IMR-90 (cell line): ENCODE data around the gene ZBTB1. TPM values are rescaled to one million over a fixed set of nuclear protein-coding genes. Genes with fewer than 3 reads are reported as not detected.

ENCODE experiments used
- ATAC-seq: fragments of 200-7000 bp; cut with Tn5 transposase; 2 replicates; pipeline ENCODE4 v1.9.1; 2020; ENCODE audit warnings: low read depth, mild to moderate bottlenecking, moderate library complexity
- BruUV-seq: library from RNA; stranded (reverse); fragments of 400-500 nt; replicated peaks from 2 replicates; lab custom pipeline; 2021; lab: Mats Ljungman, UMichigan
- CTCF ChIA-PET: fragments of 300-600 bp; formaldehyde crosslinking; extraction: SDS; loops from one replicate; lab custom pipeline; 2021; ENCODE audit warnings: antibody characterized with exemption; lab: Yijun Ruan, JAX
- POLR2A ChIA-PET: fragments of 300-600 bp; sonication (Branson Sonifier 250); formaldehyde crosslinking; loops from one replicate; lab custom pipeline; 2022; ENCODE audit warnings: antibody characterized with exemption; ENCODE audit not compliant: unreplicated experiment; lab: Charles Lee
- DNase-seq: peaks from one replicate; pipeline ENCODE4 v3.0.0; 2013
- H2AFZ ChIP-seq: replicated peaks from 2 replicates; pipeline ENCODE3; 2013; ENCODE audit warnings: low read length, mild to moderate bottlenecking; ENCODE audit not compliant: poor library complexity
- H2AK5ac ChIP-seq: 2 replicates; pipeline ENCODE4 v1.6.1; 2013; ENCODE audit warnings: low read depth, low read length, inconsistent platforms
- H2AK9ac ChIP-seq: replicated peaks from 2 replicates; pipeline ENCODE3; 2013; ENCODE audit warnings: mild to moderate bottlenecking, low read depth, low read length, moderate library complexity; ENCODE audit not compliant: poor library complexity
- H2BK120ac ChIP-seq: 2 replicates; pipeline ENCODE4 v1.6.1; 2013; ENCODE audit warnings: low read depth, low read length, inconsistent platforms
- H2BK15ac ChIP-seq: 3 replicates; pipeline ENCODE4 v1.6.1; 2013; ENCODE audit warnings: low read depth, low read length, inconsistent platforms
- H2BK20ac ChIP-seq: 2 replicates; pipeline ENCODE4 v1.6.1; 2013; ENCODE audit warnings: low read depth, mild to moderate bottlenecking, inconsistent platforms, low read length, moderate library complexity
- H2BK5ac ChIP-seq: 2 replicates; pipeline ENCODE4 v1.6.1; 2013; ENCODE audit warnings: mild to moderate bottlenecking, low read depth, low read length, inconsistent platforms; ENCODE audit not compliant: poor library complexity, severe bottlenecking
- H3K14ac ChIP-seq: replicated peaks from 2 replicates; pipeline ENCODE4 v1.6.1; 2013; ENCODE audit warnings: low read depth, low read length, inconsistent platforms
- H3K18ac ChIP-seq: 2 replicates; pipeline ENCODE4 v1.6.1; 2013; ENCODE audit warnings: low read depth, low read length, control low read depth
- H3K23ac ChIP-seq: 2 replicates; pipeline ENCODE4 v1.6.1; 2013; ENCODE audit warnings: low read depth, low read length, inconsistent platforms
- H3K27ac ChIP-seq: 2 replicates; pipeline ENCODE4 v1.5.1; 2013; ENCODE audit warnings: mild to moderate bottlenecking, control low read depth, low read length; ENCODE audit not compliant: insufficient read depth
- H3K27me3 ChIP-seq: 2 replicates; pipeline ENCODE4 v1.6.1; 2013; ENCODE audit warnings: low read length; ENCODE audit not compliant: control insufficient read depth, insufficient read depth
- H3K36me3 ChIP-seq: 2 replicates; pipeline ENCODE4 v1.6.1; 2013; ENCODE audit warnings: low read length, mixed read lengths; ENCODE audit not compliant: control insufficient read depth, insufficient read depth
- H3K4ac ChIP-seq: 2 replicates; pipeline ENCODE4 v1.6.1; 2013; ENCODE audit warnings: low read depth, low read length, inconsistent platforms
- H3K4me1 ChIP-seq: 2 replicates; pipeline ENCODE4 v1.6.1; 2013; ENCODE audit warnings: low read length, mixed read lengths; ENCODE audit not compliant: control insufficient read depth, insufficient read depth
- H3K4me2 ChIP-seq: 2 replicates; pipeline ENCODE4 v1.6.1; 2013; ENCODE audit warnings: low read depth, mild to moderate bottlenecking, control low read depth, low read length, moderate library complexity
- H3K4me3 ChIP-seq: 2 replicates; pipeline ENCODE4 v1.5.1; 2013; ENCODE audit warnings: low read depth, mild to moderate bottlenecking, control low read depth, low read length, moderate library complexity; ENCODE audit not compliant: insufficient read depth
- H3K56ac ChIP-seq: 2 replicates; pipeline ENCODE4 v1.6.1; 2013; ENCODE audit warnings: low read length, inconsistent platforms; ENCODE audit not compliant: insufficient read depth; ENCODE audit errors: extremely low read depth
- H3K79me1 ChIP-seq, 2 experiments: 2 replicates each; pipeline ENCODE4 v1.6.1; 2013; ENCODE audit warnings: low read length in 2 of 2, inconsistent platforms in 1 of 2, low read depth in 1 of 2
- H3K9ac ChIP-seq: 2 replicates; pipeline ENCODE4 v1.6.1; 2013; ENCODE audit warnings: low read depth, low read length, control low read depth
- H3K9me1 ChIP-seq: 2 replicates; pipeline ENCODE4 v1.6.1; 2013; ENCODE audit warnings: low read length, inconsistent platforms; ENCODE audit not compliant: insufficient read depth
- H3K9me3 ChIP-seq: 2 replicates; pipeline ENCODE4 v1.6.1; 2013; ENCODE audit warnings: low read length; ENCODE audit not compliant: control insufficient read depth, insufficient read depth
- H4K20me1 ChIP-seq: 2 replicates; pipeline ENCODE4 v1.6.1; 2013; ENCODE audit warnings: low read length, inconsistent platforms; ENCODE audit not compliant: insufficient read depth
- H4K5ac ChIP-seq: 2 replicates; pipeline ENCODE4 v1.6.1; 2013; ENCODE audit warnings: mild to moderate bottlenecking, low read depth, low read length, control low read depth
- H4K8ac ChIP-seq, 2 experiments: 2 replicates each; pipeline ENCODE4 v1.6.1; 2013; ENCODE audit warnings: low read depth in 2 of 2, low read length in 2 of 2, control low read depth in 1 of 2, inconsistent platforms in 1 of 2
- H4K91ac ChIP-seq: 2 replicates; pipeline ENCODE4 v1.6.1; 2013; ENCODE audit warnings: low read depth, low read length, inconsistent platforms; ENCODE audit not compliant: insufficient read depth
- FOS ChIP-seq: fragments of 150-350 bp; IDR thresholded peaks from 2 replicates; pipeline ENCODE4 v1.6.1; 2016; ENCODE audit warnings: low read depth, low read length
- MAZ ChIP-seq: IDR thresholded peaks from 2 replicates; pipeline ENCODE4 v1.6.1; 2012; ENCODE audit warnings: low read depth, mild to moderate bottlenecking, low read length, improper control_type of control experiment, moderate library complexity, borderline replicate concordance
- MXI1 ChIP-seq: IDR thresholded peaks from 2 replicates; pipeline ENCODE4 v1.6.1; 2012; ENCODE audit warnings: low read depth, mild to moderate bottlenecking, low read length, moderate library complexity, borderline replicate concordance
- NFE2L2 ChIP-seq: fragments of 150-350 bp; IDR thresholded peaks from 2 replicates; pipeline ENCODE4 v1.6.1; 2016; ENCODE audit warnings: low read depth, mild to moderate bottlenecking, low read length
- RAD21 ChIP-seq: IDR thresholded peaks from 2 replicates; pipeline ENCODE4 v1.6.1; 2012; ENCODE audit warnings: low read length, improper control_type of control experiment
- RCOR1 ChIP-seq: IDR thresholded peaks from 2 replicates; pipeline ENCODE4 v1.6.1; 2012; ENCODE audit warnings: mild to moderate bottlenecking, low read length, improper control_type of control experiment; ENCODE audit not compliant: insufficient replicate concordance
- RFX5 ChIP-seq: IDR thresholded peaks from 2 replicates; pipeline ENCODE4 v1.8.0; 2012; ENCODE audit warnings: low read depth, mild to moderate bottlenecking, low read length, moderate library complexity
- WGBS, 2 experiments: methylation state at CpG; one replicate each; pipeline versions ENCODE4 v1.1.5 to v1.1.7; 2013; ENCODE audit warnings: missing lambda C conversion rate in 2 of 2; ENCODE audit not compliant: insufficient read length in 1 of 2; ENCODE audit errors: extremely low coverage in 2 of 2; 5-methylcytosine and 5-hydroxymethylcytosine counted together
- dilution Hi-C: fragments of 300-500 bp; cut with HindIII; formaldehyde crosslinking; loops from one replicate; pipeline ENCODE4 v1.14.3; 2018; ENCODE audit warnings: low sequenced_read_pairs; ENCODE audit not compliant: unreplicated experiment
- in situ Hi-C: fragments of 300-500 bp; cut with MboI; formaldehyde crosslinking; loops from 3 replicates; pipeline ENCODE4 v1.14.3; 2019; ENCODE audit warnings: low sequenced_read_pairs, inconsistent platforms, mixed read lengths
- intact Hi-C: fragments of 100-400 bp; cut with micrococcal nuclease; formaldehyde crosslinking; loops from 2 replicates; pipeline ENCODE4 v1.10.0; 2022
- polyA plus RNA-seq, 3 experiments: library from polyadenylated mRNA; depleted of rRNA; stranded (reverse); fragments of >200 nt; gene quantifications; 2 replicates each; pipeline ENCODE4 v1.2.3, GENCODE V29; 2012; ENCODE audit warnings: low replicate concordance in 1 of 3
- total RNA-seq: library from RNA; depleted of rRNA; stranded (reverse); fragments of >200 nt; gene quantifications from 2 replicates; pipeline ENCODE4 v1.2.3, GENCODE V29; 2012
- TF ChIP-seq, protein P1 (sequence below): fragments of 150-350 bp; IDR thresholded peaks from 2 replicates; pipeline ENCODE4 v1.6.1; 2016; ENCODE audit warnings: low read depth, mild to moderate bottlenecking, low read length, moderate library complexity, borderline replicate concordance

Gene ZBTB1
- total and polyA plus RNA-seq, 2 of the 4 experiments (the other 2 are of a cell fraction), result 19.0 to 37.3 TPM

DNA sequence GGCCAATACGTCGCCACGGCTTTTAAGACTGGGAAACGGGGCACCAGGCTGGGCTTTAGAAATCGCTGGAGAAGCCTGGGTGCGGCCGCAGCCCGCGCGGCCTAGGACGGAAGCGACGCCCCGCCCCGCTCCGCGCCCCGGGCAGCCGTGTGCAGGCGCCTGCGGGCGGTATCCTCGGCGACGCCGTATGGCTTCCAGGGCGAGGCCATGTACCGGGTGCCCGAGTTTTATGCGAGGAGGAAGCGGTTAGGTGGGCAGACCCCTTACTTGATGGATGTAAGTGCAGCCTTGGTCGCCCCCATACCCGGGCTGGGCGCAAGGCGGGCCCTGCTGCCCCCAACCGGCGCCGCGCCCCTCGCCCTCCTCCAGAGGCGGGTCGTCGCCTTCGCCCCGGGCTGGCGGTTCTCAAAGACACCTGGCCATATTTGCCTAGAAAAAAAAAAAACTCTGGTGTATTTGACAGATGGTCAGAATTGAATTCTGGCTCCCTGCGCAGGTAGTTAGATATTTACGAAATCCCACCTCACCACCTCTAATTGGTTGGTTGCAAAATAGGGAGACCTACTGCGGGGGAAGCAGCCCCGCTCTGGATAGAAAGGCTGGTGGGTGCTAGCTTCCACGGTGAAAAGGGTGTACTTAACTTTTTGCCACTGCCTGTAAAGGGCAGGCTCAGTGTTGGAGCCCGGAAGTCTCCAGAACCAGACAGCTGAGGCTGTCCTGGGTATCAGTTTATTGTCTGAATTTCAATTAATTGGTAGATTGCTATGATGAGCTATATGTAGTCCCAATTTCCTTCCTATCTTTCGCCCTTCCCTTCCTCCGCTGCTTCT lies 45.4 kb downstream of the ZBTB1 start, which contains the start of gene PPP1R36:
PPP1R36 (plus strand) TSS at position 171 of the 830 bp plus-strand sequence; CDS start at position 208, 37 bp downstream.
- CTCF ChIA-PET, result no interaction called here
- Histone ChIP-seq H4K5ac (no peak within 1 kb of the TSS), H3K23ac (no peak within 1 kb of the TSS; the same call in 1 of the 2 replicates), H3K4me3 (no peak within 1 kb of the TSS), H4K91ac (no peak within 1 kb of the TSS), H2AFZ (peak within 1 kb of the TSS; percentile 79), H2BK120ac (peak within 1 kb of the TSS; percentile 0; the same call in 1 of the 2 replicates), H4K8ac (peak within 1 kb of the TSS in 1 of 2 experiments; percentile 51; a peak in 2 of 4 replicates), H2AK9ac (no peak within 1 kb of the TSS), H3K9me3 (no peaks in the 10 kb centered on the region), H2AK5ac (no peak within 1 kb of the TSS; the same call in 1 of the 2 replicates), H3K27ac (no peak within 1 kb of the TSS), H3K4me2 (no peak within 1 kb of the TSS), H3K14ac (peak within 1 kb of the TSS; percentile 44; the same call in 1 of the 2 replicates), H3K9me1 (no peaks in the 10 kb centered on the region), H3K18ac (peak within 1 kb of the TSS; percentile 68; the same call in 1 of the 2 replicates), H3K4me1 (no peaks in the 10 kb centered on the region), H4K20me1 (no peaks in the 10 kb centered on the region), H2BK15ac (peak within 1 kb of the TSS; percentile 48; the same call in 1 of the 3 replicates), H2BK20ac (no peak within 1 kb of the TSS), H3K27me3 (peaks cover 3% of the 10 kb centered on the region; the same call in 1 of the 2 replicates), H3K79me1 (no peaks in the 10 kb centered on the region), H3K9ac (no peak within 1 kb of the TSS), H3K4ac (no peak within 1 kb of the TSS), H2BK5ac (no peak within 1 kb of the TSS), H3K56ac (no peak within 1 kb of the TSS), H3K36me3 (no peaks in the 10 kb centered on the region; the same call in 1 of the 2 replicates)
- POLR2A ChIA-PET, result no interaction called here
- TF ChIP-seq NFE2L2 (no peak), FOS (no peak), RCOR1 (no peak), RAD21 (no peak), MXI1 (no peak), RFX5 (no peak), MAZ (no peak)
- TF ChIP-seq, protein P1, sequence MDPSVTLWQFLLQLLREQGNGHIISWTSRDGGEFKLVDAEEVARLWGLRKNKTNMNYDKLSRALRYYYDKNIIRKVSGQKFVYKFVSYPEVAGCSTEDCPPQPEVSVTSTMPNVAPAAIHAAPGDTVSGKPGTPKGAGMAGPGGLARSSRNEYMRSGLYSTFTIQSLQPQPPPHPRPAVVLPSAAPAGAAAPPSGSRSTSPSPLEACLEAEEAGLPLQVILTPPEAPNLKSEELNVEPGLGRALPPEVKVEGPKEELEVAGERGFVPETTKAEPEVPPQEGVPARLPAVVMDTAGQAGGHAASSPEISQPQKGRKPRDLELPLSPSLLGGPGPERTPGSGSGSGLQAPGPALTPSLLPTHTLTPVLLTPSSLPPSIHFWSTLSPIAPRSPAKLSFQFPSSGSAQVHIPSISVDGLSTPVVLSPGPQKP, result no peak
- dilution Hi-C loops, result no loop called here
- no TSS peak for BruUV-seq
- ATAC-seq, result peak; percentile 78
- WGBS, 2 experiments, result 38% methylated on average over 14 of the region's 54 CpGs; no CpG with 5 or more reads in 1 of the 2 experiments
- intact Hi-C loops, result no loop called here
- no peak for DNase-seq
- in situ Hi-C loops, result loop anchor here (25.0 kb wide), 1 partner anchor 362 kb away; the partner anchor contains the start of gene CHURC1
